HG02623 (cell line): Measurements from ENCODE around the gene PKMYT1.

Experiments used
- ATAC-seq: cut with Tn5 transposase; IDR thresholded peaks from one replicate; pipeline ENCODE4 v1.9.1; 2021; ENCODE audit warnings: moderate library complexity; ENCODE audit not compliant: unreplicated experiment

PKMYT1 gene

GRCh38 chr16:3000540-3000939, 20.3 kb upstream of the PKMYT1 start:
- ATAC-seq: no peak

GRCh38 chr16:2999929-3000328, 19.7 kb upstream of the PKMYT1 start:
- ATAC-seq: no peak

- no peak for ATAC-seq
Measured at GRCh38 chr16:2996298-2996697, 16.1 kb upstream of the PKMYT1 start.

- ATAC-seq: no peak
Measured at GRCh38 chr16:2992383-2993081, 12.3 kb upstream of the PKMYT1 start.

- ATAC-seq: no peak
Measured at GRCh38 chr16:2991566-2992261, 11.5 kb upstream of the PKMYT1 start.

- no peak for ATAC-seq
Measured at GRCh38 chr16:2990891-2991290, 10.6 kb upstream of the PKMYT1 start.

- no peak for ATAC-seq
Measured at GRCh38 chr16:2988590-2989099, 8.4 kb upstream of the PKMYT1 start.

- no peak for ATAC-seq
Measured at GRCh38 chr16:2987833-2988232, 7.6 kb upstream of the PKMYT1 start.

GRCh38 chr16:2987286-2987685, 7.0 kb upstream of the PKMYT1 start:
- no peak for ATAC-seq

GRCh38 chr16:2986623-2987188, 6.5 kb upstream of the PKMYT1 start:
- ATAC-seq: no peak

GRCh38 chr16:2985893-2986355, 5.7 kb upstream of the PKMYT1 start:
- no peak for ATAC-seq

- no peak for ATAC-seq
Measured at GRCh38 chr16:2985462-2985861, 5.2 kb upstream of the PKMYT1 start.

- no peak for ATAC-seq
Measured at GRCh38 chr16:2983706-2984136, 3.5 kb upstream of the PKMYT1 start.

- no peak for ATAC-seq
Measured at GRCh38 chr16:2982402-2982801, 2.2 kb upstream of the PKMYT1 start.

- no peak for ATAC-seq
Measured at GRCh38 chr16:2981899-2982250, 1.6 kb upstream of the PKMYT1 start.

GRCh38 chr16:2981177-2981898, 1.1 kb upstream of the PKMYT1 start:
- no peak for ATAC-seq

- ATAC-seq: no peak
Measured at GRCh38 chr16:2979669-2980226, 498 bp downstream of the PKMYT1 start.

- no peak for ATAC-seq
Measured at GRCh38 chr16:2977440-2977839, 2.8 kb downstream of the PKMYT1 start.

GRCh38 chr16:2976673-2977072, 3.6 kb downstream of the PKMYT1 start:
- ATAC-seq: no peak

GRCh38 chr16:2976201-2976600, 4.0 kb downstream of the PKMYT1 start:
- no peak for ATAC-seq

- ATAC-seq: no peak
Measured at GRCh38 chr16:2975161-2975795, 5.0 kb downstream of the PKMYT1 start.
